Loucy (cell line): ENCODE data around the gene CSTPP1.

ENCODE experiments used
- EZH2phosphoT487 ChIP-seq: fragments of 200-600 bp; IDR thresholded peaks from 2 replicates; pipeline ENCODE4 v1.6.1; 2018; ENCODE audit warnings: antibody characterized with exemption, mild to moderate bottlenecking, moderate library complexity, borderline replicate concordance
- TF ChIP-seq, protein P1 (sequence below): fragments of 200-600 bp; sonication (generic); conservative IDR thresholded peaks from 2 replicates; pipeline ENCODE4 v1.5.1; 2014; ENCODE audit warnings: mild to moderate bottlenecking, antibody characterized with exemption, low read length

DNA sequence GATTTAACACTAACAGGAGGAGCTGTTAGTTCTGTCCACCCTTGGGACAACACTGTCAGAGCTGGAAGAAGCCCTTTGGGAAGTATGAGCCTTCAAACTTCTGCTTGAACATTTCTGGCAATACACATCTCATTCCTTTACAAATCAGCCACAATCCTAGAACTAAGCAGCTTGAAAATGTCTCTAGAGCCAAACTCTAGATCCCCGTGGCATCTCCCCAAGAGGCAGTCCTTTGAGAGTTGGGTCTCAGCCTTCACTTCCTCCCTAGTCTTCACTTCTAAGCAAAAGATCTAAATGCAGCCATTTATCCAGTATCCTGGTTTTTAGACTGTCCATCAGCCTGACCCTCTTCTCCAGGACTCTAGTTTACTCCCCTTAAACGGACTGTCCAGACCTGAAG, 213.2 kb downstream of the CSTPP1 start:
- no peak for TF ChIP-seq EZH2phosphoT487
- TF ChIP-seq, protein P1, sequence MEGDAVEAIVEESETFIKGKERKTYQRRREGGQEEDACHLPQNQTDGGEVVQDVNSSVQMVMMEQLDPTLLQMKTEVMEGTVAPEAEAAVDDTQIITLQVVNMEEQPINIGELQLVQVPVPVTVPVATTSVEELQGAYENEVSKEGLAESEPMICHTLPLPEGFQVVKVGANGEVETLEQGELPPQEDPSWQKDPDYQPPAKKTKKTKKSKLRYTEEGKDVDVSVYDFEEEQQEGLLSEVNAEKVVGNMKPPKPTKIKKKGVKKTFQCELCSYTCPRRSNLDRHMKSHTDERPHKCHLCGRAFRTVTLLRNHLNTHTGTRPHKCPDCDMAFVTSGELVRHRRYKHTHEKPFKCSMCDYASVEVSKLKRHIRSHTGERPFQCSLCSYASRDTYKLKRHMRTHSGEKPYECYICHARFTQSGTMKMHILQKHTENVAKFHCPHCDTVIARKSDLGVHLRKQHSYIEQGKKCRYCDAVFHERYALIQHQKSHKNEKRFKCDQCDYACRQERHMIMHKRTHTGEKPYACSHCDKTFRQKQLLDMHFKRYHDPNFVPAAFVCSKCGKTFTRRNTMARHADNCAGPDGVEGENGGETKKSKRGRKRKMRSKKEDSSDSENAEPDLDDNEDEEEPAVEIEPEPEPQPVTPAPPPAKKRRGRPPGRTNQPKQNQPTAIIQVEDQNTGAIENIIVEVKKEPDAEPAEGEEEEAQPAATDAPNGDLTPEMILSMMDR, result no peak
